Esophagus squamous epithelium (tissue), 5 donors: ENCODE results near the gene ZNF836. TPM values are rescaled to one million over a fixed set of nuclear protein-coding genes. Genes with fewer than 3 reads are reported as not detected.

Experiments
- DNase-seq: peaks from one replicate; lab custom pipeline; 2025; lab: John Stamatoyannopoulos, UW
- H3K27ac ChIP-seq, 4 donors: fragments of 200-600 bp; sonication (generic); one replicate each; pipeline ENCODE4 v1.5.1; 2016 to 2019; ENCODE audit warnings: mild to moderate bottlenecking in 1 of 4
- H3K27me3 ChIP-seq, 4 donors: fragments of 200-600 bp; sonication (generic); 1 replicate in 3 of 4; 2 replicates in 1 of 4; pipeline versions ENCODE4 v1.5.1 to v1.6.0; 2017 to 2021; ENCODE audit warnings: antibody characterized with exemption in 1 of 4
- H3K36me3 ChIP-seq, 3 donors: fragments of 200-600 bp; sonication (generic); one replicate each; pipeline ENCODE4 v1.5.1; 2016 to 2019
- H3K4me1 ChIP-seq, 3 donors: fragments of 200-600 bp; sonication (generic); one replicate each; pipeline ENCODE4 v1.5.1; 2017 to 2019
- H3K4me3 ChIP-seq, 4 donors: fragments of 200-600 bp; sonication (generic); 1 replicate in 3 of 4; 2 replicates in 1 of 4; pipeline ENCODE4 v1.5.1; 2016 to 2019; ENCODE audit warnings: mild to moderate bottlenecking in 2 of 4, moderate library complexity in 1 of 4
- H3K9me3 ChIP-seq, 3 donors: fragments of 200-600 bp; sonication (generic); one replicate each; pipeline ENCODE4 v1.5.1; 2016 to 2019
- POLR2A ChIP-seq, 4 donors: fragments of 450-650 bp; IDR thresholded peaks; one replicate each; pipeline ENCODE4 v1.6.1; 2017; ENCODE audit warnings: antibody characterized with exemption in 4 of 4, mild to moderate bottlenecking in 4 of 4, moderate library complexity in 3 of 4
- WGBS, 2 donors: methylation state at CpG; one replicate each; pipeline ENCODE4 v1.1.5; 2018; 5-methylcytosine and 5-hydroxymethylcytosine counted together
- intact Hi-C: fragments of 100-400 bp; cut with DNase I; formaldehyde crosslinking; loops from one replicate; pipeline ENCODE4 v1.15.0; 2022
- total RNA-seq, 4 donors: library from RNA; depleted of rRNA; stranded (reverse); fragments of >200 nt; gene quantifications; one replicate each; pipeline ENCODE4 v1.1.0, GENCODE V29; 2016
- TF ChIP-seq, protein P1 (sequence below), 6 experiments: fragments of 450-650 bp in 4 of 6; fragments of 200-600 bp in 2 of 6; sonication (generic) in 2 of 6; IDR thresholded peaks; one replicate each; pipeline ENCODE4 v1.5.1; 2016 to 2019; ENCODE audit warnings: antibody characterized with exemption in 6 of 6, mild to moderate bottlenecking in 4 of 6, moderate library complexity in 4 of 6
- donor health status: DM: yes; HTN: yes; CAD: no.

Gene ZNF836
- 1 to 10 TPM; 5.0 to 9.5 (median 7.5) TPM for total RNA-seq

DNA sequence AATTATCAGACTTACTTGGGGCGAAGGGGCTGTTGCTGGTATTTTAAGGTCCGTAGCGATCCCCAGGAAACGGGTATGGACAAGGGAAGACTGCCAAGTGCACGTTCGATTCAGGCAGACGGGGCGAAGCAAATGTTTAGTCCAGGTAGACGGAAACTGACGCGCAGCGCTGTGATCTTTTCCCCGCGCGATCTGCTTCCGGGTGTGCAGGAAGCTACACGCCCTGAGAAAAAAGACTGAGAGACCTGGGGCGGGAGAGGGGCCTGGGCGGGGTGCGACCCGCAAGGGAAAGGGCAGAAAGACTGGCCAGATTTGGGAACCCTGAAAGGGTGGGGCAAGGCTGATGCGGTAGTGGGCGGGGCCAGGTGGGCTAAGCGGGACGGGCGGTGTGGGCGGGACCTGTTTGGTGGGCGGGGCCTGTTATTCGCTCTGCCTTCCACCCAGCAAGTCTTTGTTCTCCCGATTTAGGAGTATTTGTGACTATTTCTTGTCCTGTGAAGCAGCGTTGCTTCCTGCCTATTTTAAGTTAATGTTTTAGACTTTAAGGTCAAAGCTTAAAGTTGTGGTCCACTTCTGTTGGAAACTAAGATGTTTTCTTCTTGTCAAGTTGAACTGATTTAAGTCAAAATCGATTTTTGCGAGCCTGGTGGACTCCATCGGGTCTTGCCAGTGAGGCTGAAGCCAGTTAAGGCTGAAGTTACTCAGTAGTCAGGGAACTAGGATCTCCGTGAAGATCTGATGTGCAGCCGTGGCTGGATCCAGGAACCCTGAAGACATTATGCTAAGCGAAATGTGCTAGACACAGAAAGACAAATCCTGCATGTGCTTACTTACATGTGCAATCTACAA is at the start of gene ZNF836:
Gene ZNF836 (minus strand): TSS at position 301 of the 849 bp plus-strand sequence. CDS start 3,549 bp downstream, outside the sequence.
- Histone ChIP-seq H3K27ac (peak within 1 kb of the TSS; percentile 79 to 96 (median 88)), H3K4me3 (peak within 1 kb of the TSS; percentile 57 to 95 (median 78)), H3K4me1 (peaks cover 0 to 37% (median 6%) of the 10 kb centered on the region in 3 donors), H3K27me3 (no peaks in the 10 kb centered on the region), H3K36me3 (peaks cover 0 to 32% (median 0%) of the 10 kb centered on the region in 3 donors), H3K9me3 (no peaks in the 10 kb centered on the region)
- peak; percentile 32 for DNase-seq
- TF ChIP-seq POLR2A (IDR thresholded peaks at IDR 0.05): peak in 1 of 4 donors; percentile 45
- TF ChIP-seq, protein P1, sequence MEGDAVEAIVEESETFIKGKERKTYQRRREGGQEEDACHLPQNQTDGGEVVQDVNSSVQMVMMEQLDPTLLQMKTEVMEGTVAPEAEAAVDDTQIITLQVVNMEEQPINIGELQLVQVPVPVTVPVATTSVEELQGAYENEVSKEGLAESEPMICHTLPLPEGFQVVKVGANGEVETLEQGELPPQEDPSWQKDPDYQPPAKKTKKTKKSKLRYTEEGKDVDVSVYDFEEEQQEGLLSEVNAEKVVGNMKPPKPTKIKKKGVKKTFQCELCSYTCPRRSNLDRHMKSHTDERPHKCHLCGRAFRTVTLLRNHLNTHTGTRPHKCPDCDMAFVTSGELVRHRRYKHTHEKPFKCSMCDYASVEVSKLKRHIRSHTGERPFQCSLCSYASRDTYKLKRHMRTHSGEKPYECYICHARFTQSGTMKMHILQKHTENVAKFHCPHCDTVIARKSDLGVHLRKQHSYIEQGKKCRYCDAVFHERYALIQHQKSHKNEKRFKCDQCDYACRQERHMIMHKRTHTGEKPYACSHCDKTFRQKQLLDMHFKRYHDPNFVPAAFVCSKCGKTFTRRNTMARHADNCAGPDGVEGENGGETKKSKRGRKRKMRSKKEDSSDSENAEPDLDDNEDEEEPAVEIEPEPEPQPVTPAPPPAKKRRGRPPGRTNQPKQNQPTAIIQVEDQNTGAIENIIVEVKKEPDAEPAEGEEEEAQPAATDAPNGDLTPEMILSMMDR (IDR thresholded peaks at IDR 0.05): no peak
- WGBS, 2 donors: 8 to 13% methylated on average over 22 to 32 of the region's 37 CpGs
- intact Hi-C loops: no loop called here

DNA sequence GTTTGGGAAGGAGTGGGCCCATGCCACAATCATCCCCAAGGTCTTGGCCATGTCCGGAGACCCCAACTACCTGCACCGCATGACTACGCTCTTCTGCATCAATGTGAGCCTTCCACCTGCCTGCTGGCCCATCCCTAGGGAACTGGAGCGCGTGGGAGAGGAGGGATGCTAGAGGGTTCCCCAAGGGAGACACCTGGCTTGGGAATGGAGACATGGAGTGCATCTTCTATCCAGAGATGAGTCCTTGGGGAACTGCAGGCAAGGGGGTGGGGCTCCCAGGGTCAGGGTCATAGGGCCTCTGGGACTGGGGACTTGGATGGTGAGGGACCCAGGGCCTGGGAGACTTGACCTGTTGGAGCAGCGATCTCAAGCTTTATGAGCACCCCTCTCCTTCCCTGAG is 49.6 kb upstream of the ZNF836 start:
- no peak overlapping the region for H3K27ac ChIP-seq
- TF ChIP-seq, protein P1 (IDR thresholded peaks at IDR 0.05): no peak
- no peak for TF ChIP-seq POLR2A (IDR thresholded peaks at IDR 0.05)
- intact Hi-C loops: no loop called here
- WGBS, 2 donors: 97 to 100% methylated on average over 4 to 6 of the region's 6 CpGs
- H3K4me1 ChIP-seq: peaks cover 0 to 14% (median 0%) of the 10 kb centered on the region in 3 donors
- no peaks in the 10 kb centered on the region for H3K27me3 ChIP-seq
- no peak for DNase-seq
- no peaks in the 10 kb centered on the region for H3K9me3 ChIP-seq
- no peak overlapping the region for H3K4me3 ChIP-seq
- H3K36me3 ChIP-seq: peaks cover 54 to 100% (median 88%) of the 10 kb centered on the region in 3 donors

DNA sequence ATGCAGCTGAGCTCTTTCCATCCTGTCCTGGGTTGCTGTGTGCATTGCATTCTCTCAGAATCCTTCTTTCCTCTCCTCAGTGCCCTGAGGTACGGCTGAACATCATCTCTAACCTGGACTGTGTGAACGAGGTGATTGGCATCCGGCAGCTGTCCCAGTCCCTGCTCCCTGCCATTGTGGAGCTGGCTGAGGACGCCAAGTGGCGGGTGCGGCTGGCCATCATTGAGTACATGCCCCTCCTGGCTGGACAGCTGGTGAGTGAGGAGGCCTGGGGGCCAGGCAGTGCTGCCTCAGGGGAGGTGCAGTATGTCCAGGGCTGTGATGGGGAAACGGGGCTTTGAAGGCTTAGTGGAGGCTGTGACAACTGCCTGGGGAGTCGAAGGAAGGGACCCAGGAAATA is 48.2 kb upstream of the ZNF836 start:
- WGBS, 2 donors: 92 to 95% methylated on average over 3 to 5 of the region's 8 CpGs
- no peak for DNase-seq
- H3K27ac ChIP-seq: no peak overlapping the region
- H3K27me3 ChIP-seq: no peaks in the 10 kb centered on the region
- no peaks in the 10 kb centered on the region for H3K9me3 ChIP-seq
- intact Hi-C loops: no loop called here
- no peak for TF ChIP-seq POLR2A (IDR thresholded peaks at IDR 0.05)
- TF ChIP-seq, protein P1 (IDR thresholded peaks at IDR 0.05): no peak
- no peak overlapping the region for H3K4me3 ChIP-seq
- peaks cover 0 to 14% (median 0%) of the 10 kb centered on the region in 3 donors for H3K4me1 ChIP-seq
- H3K36me3 ChIP-seq: peaks cover 59 to 100% (median 90%) of the 10 kb centered on the region in 3 donors

DNA sequence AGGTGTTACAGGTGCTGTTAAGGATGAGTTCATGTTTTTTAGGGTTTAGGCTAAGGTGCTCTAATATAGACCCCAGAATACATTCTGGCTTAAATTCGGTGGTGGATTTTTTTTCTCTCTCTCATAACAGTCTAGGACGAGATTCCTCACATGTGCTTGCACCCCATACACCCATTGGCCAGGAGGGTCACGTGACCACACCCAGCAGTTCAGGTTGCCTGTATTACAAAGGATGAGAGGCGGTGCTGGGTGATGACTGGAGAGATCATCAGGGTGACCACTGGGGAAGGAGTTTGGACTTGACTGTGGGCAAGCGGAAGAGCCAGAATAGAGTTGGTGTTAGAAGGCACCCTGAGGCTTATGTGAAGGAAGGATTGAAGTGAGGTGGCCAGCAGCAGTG is 46.2 kb upstream of the ZNF836 start:
- no peak for TF ChIP-seq POLR2A (IDR thresholded peaks at IDR 0.05)
- TF ChIP-seq, protein P1 (IDR thresholded peaks at IDR 0.05): no peak
- Histone ChIP-seq H3K27ac (no peak overlapping the region), H3K4me1 (peaks cover 0 to 14% (median 0%) of the 10 kb centered on the region in 3 donors), H3K4me3 (no peak overlapping the region), H3K27me3 (no peaks in the 10 kb centered on the region), H3K9me3 (no peaks in the 10 kb centered on the region), H3K36me3 (peaks cover 69 to 100% (median 90%) of the 10 kb centered on the region in 3 donors)
- no peak for DNase-seq
- intact Hi-C loops: no loop called here
- 80 to 88% methylated on average over 4 to 5 of the region's 5 CpGs for WGBS, 2 donors

DNA sequence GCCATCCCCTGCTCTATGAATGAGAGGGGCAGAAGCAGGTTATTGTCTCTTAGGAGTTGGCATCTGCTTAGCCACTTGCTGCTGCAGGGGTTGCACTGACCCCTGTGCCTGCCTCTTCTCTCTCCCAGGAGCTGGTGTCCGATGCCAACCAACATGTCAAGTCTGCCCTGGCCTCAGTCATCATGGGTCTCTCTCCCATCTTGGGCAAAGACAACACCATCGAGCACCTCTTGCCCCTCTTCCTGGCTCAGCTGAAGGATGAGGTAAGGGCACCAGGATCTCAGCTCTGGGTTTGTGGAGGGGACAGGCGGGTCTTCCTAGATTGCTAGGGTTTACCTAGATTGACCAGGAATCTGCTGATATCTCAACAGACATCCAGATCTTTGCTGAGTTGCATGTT is 45.0 kb upstream of the ZNF836 start:
- intact Hi-C loops: no loop called here
- 86 to 100% methylated on average over 1 of the region's 3 CpGs for WGBS, 2 donors
- H3K36me3 ChIP-seq: peaks cover 73 to 100% (median 89%) of the 10 kb centered on the region in 3 donors

More for the DNA sequence above, 45.0 kb upstream of the ZNF836 start:
- Histone ChIP-seq H3K4me1 (peaks cover 0 to 14% (median 0%) of the 10 kb centered on the region in 3 donors), H3K9me3 (no peaks in the 10 kb centered on the region), H3K27ac (no peak overlapping the region), H3K4me3 (no peak overlapping the region), H3K27me3 (no peaks in the 10 kb centered on the region)
- DNase-seq: no peak
- no peak for TF ChIP-seq POLR2A (IDR thresholded peaks at IDR 0.05)
- TF ChIP-seq, protein P1 (IDR thresholded peaks at IDR 0.05): no peak
